ENCODE results near the gene CABP7. TPM values are rescaled to one million over a fixed set of nuclear protein-coding genes. Genes with fewer than 3 reads are reported as not detected.

Gene CABP7
- total and polyA plus RNA-seq, 8 donors = 0.12 to 0.35 TPM; not detected in 6

- WGBS, 5 donors = 56 to 82% (median 66%) methylated on average over 1 of the region's 1 CpG
- H3K27ac ChIP-seq = no peak overlapping the region
- H3K4me3 ChIP-seq = no peak overlapping the region
- DNase-seq = no peak
- no peaks in the 10 kb centered on the region for H3K9me3 ChIP-seq
- no peaks in the 10 kb centered on the region for H3K4me1 ChIP-seq
- peaks cover 0 to 89% (median 83%) of the 10 kb centered on the region in 4 donors for H3K36me3 ChIP-seq
- no peak for TF ChIP-seq POLR2A (IDR thresholded peaks at IDR 0.05)
- TF ChIP-seq POLR2AphosphoS5 (IDR thresholded peaks at IDR 0.05) = no peak
- TF ChIP-seq CTCF (IDR thresholded peaks at IDR 0.05) = no peak
- no peak for TF ChIP-seq EP300 (IDR thresholded peaks at IDR 0.05)
- intact Hi-C loops (cut with DNase I; ENCODE audit: low total_unique reads) = no loop called here
- H3K27me3 ChIP-seq = no peaks in the 10 kb centered on the region
These were observed 15.6 kb downstream of the CABP7 start for GRCh38 chr22:29735416-29735815.

- peaks cover 0 to 90% (median 88%) of the 10 kb centered on the region in 4 donors for H3K36me3 ChIP-seq
- intact Hi-C loops (cut with DNase I; ENCODE audit: low total_unique reads) = no loop called here
- H3K27ac ChIP-seq = no peak overlapping the region
- H3K4me1 ChIP-seq = no peaks in the 10 kb centered on the region
- no peak for DNase-seq
- H3K9me3 ChIP-seq = no peaks in the 10 kb centered on the region
- no peak overlapping the region for H3K4me3 ChIP-seq
- no peaks in the 10 kb centered on the region for H3K27me3 ChIP-seq
- 90 to 93% (median 90%) methylated on average over 22 of the region's 22 CpGs for WGBS, 5 donors
- TF ChIP-seq POLR2A (IDR thresholded peaks at IDR 0.05) (no peak), EP300 (IDR thresholded peaks at IDR 0.05) (no peak), CTCF (IDR thresholded peaks at IDR 0.05) (no peak), POLR2AphosphoS5 (IDR thresholded peaks at IDR 0.05) (no peak)
These were observed 17.7 kb downstream of the CABP7 start for GRCh38 chr22:29737251-29738117.

- no peak for TF ChIP-seq POLR2AphosphoS5 (IDR thresholded peaks at IDR 0.05)
- no peak for TF ChIP-seq EP300 (IDR thresholded peaks at IDR 0.05)
- no peaks in the 10 kb centered on the region for H3K4me1 ChIP-seq
- H3K27me3 ChIP-seq = no peaks in the 10 kb centered on the region
- no peak overlapping the region for H3K27ac ChIP-seq
- no peak overlapping the region for H3K4me3 ChIP-seq
- WGBS, 5 donors = 81 to 92% (median 89%) methylated on average over 13 to 15 of the region's 15 CpGs
- H3K9me3 ChIP-seq = no peaks in the 10 kb centered on the region
- DNase-seq = no peak
- intact Hi-C loops (cut with DNase I; ENCODE audit: low total_unique reads) = no loop called here
- peaks cover 0 to 93% (median 85%) of the 10 kb centered on the region in 4 donors for H3K36me3 ChIP-seq
These were observed 18.5 kb downstream of the CABP7 start for GRCh38 chr22:29738118-29738815.

GRCh38 chr22:29739346-29739875 lies 19.6 kb downstream of the CABP7 start:
- DNase-seq = no peak
- no peak for TF ChIP-seq EP300 (IDR thresholded peaks at IDR 0.05)
- TF ChIP-seq CTCF (IDR thresholded peaks at IDR 0.05) = no peak
- no peak for TF ChIP-seq POLR2A (IDR thresholded peaks at IDR 0.05)
- no peak for TF ChIP-seq POLR2AphosphoS5 (IDR thresholded peaks at IDR 0.05)
- H3K27me3 ChIP-seq = no peaks in the 10 kb centered on the region
- H3K9me3 ChIP-seq = no peaks in the 10 kb centered on the region
- WGBS, 5 donors = 91 to 95% (median 94%) methylated on average over 10 to 17 of the region's 17 CpGs
- no peak overlapping the region for H3K27ac ChIP-seq
- intact Hi-C loops (cut with DNase I; ENCODE audit: low total_unique reads) = no loop called here
- peaks cover 0 to 93% (median 80%) of the 10 kb centered on the region in 4 donors for H3K36me3 ChIP-seq
- no peak overlapping the region for H3K4me3 ChIP-seq
- no peaks in the 10 kb centered on the region for H3K4me1 ChIP-seq
